ENCODE measurements around the gene PARVA. TPM values are rescaled to one million over a fixed set of nuclear protein-coding genes. Genes with fewer than 3 reads are reported as not detected.

Gene PARVA
- total and polyA plus RNA-seq, 2 experiments from 2014 or later = 37.4 to 46.2 TPM

- no peaks in the 10 kb centered on the region for H3K9me3 ChIP-seq (ENCODE audit: low read depth)
- H3K27ac ChIP-seq = no peak overlapping the region
- no peaks in the 10 kb centered on the region for H3K4me1 ChIP-seq (ENCODE audit: insufficient read depth)
- H3K27me3 ChIP-seq = no peaks in the 10 kb centered on the region
- DNase-seq (ENCODE audit: low spot score) = no peak
- H3K36me3 ChIP-seq (replicated peaks; ENCODE audit: insufficient read depth, low read depth) = no peaks in the 10 kb centered on the region
- H3K4me2 ChIP-seq = no peak overlapping the region
- H2AFZ ChIP-seq = no peak overlapping the region
- no peaks in the 10 kb centered on the region for H3K79me2 ChIP-seq
- no peaks in the 10 kb centered on the region for H4K20me1 ChIP-seq (ENCODE audit: insufficient read depth, poor library complexity, severe bottlenecking)
- H3K9me2 ChIP-seq (replicated peaks; ENCODE audit: insufficient read depth) = no peaks in the 10 kb centered on the region
- no peak overlapping the region for H3K4me3 ChIP-seq
- 94% methylated on average over 14 of the region's 14 CpGs for WGBS (ENCODE audit: low lambda C conversion rate, missing lambda C conversion rate)
- TF ChIP-seq CTCF (IDR thresholded peaks at IDR 0.05; ENCODE audit: poor library complexity) (no peak), EZH2phosphoT487 (IDR thresholded peaks at IDR 0.05; ENCODE audit: low read depth, severe bottlenecking, unreplicated experiment) (no peak), EZH2 (IDR thresholded peaks at IDR 0.05; ENCODE audit: borderline replicate concordance) (no peak)
These were observed 155.2 kb downstream of the PARVA start for GRCh38 chr11:12532580-12532979.

- no peak overlapping the region for H3K4me2 ChIP-seq
- H3K9me3 ChIP-seq (ENCODE audit: low read depth) = no peaks in the 10 kb centered on the region
- H2AFZ ChIP-seq = no peak overlapping the region
- WGBS (ENCODE audit: low lambda C conversion rate, missing lambda C conversion rate) = 62% methylated on average over 2 of the region's 2 CpGs
- no peak for DNase-seq (ENCODE audit: low spot score)
- no peak overlapping the region for H3K27ac ChIP-seq
- H3K79me2 ChIP-seq = no peaks in the 10 kb centered on the region
- H4K20me1 ChIP-seq (ENCODE audit: insufficient read depth, poor library complexity, severe bottlenecking) = no peaks in the 10 kb centered on the region
- H3K4me3 ChIP-seq = no peak overlapping the region
- no peaks in the 10 kb centered on the region for H3K27me3 ChIP-seq
- H3K36me3 ChIP-seq (replicated peaks; ENCODE audit: insufficient read depth, low read depth) = no peaks in the 10 kb centered on the region
- H3K9me2 ChIP-seq (replicated peaks; ENCODE audit: insufficient read depth) = no peaks in the 10 kb centered on the region
- H3K4me1 ChIP-seq (ENCODE audit: insufficient read depth) = no peaks in the 10 kb centered on the region
- TF ChIP-seq EZH2phosphoT487 (IDR thresholded peaks at IDR 0.05; ENCODE audit: low read depth, severe bottlenecking, unreplicated experiment) (no peak), CTCF (IDR thresholded peaks at IDR 0.05; ENCODE audit: poor library complexity) (no peak), EZH2 (IDR thresholded peaks at IDR 0.05; ENCODE audit: borderline replicate concordance) (no peak)
These were observed 157.2 kb downstream of the PARVA start for GRCh38 chr11:12534549-12534948.

GRCh38 chr11:12535321-12535720 lies 157.9 kb downstream of the PARVA start:
- Histone ChIP-seq H3K27me3 (no peaks in the 10 kb centered on the region), H3K9me2 (replicated peaks; ENCODE audit: insufficient read depth) (no peaks in the 10 kb centered on the region), H3K27ac (no peak overlapping the region), H3K79me2 (no peaks in the 10 kb centered on the region), H2AFZ (no peak overlapping the region), H3K9me3 (ENCODE audit: low read depth) (no peaks in the 10 kb centered on the region), H3K4me3 (no peak overlapping the region), H3K36me3 (replicated peaks; ENCODE audit: insufficient read depth, low read depth) (no peaks in the 10 kb centered on the region), H3K4me2 (no peak overlapping the region), H3K4me1 (ENCODE audit: insufficient read depth) (no peaks in the 10 kb centered on the region), H4K20me1 (ENCODE audit: insufficient read depth, poor library complexity, severe bottlenecking) (no peaks in the 10 kb centered on the region)
- DNase-seq (ENCODE audit: low spot score) = no peak
- TF ChIP-seq CTCF (IDR thresholded peaks at IDR 0.05; ENCODE audit: poor library complexity) (no peak), EZH2 (IDR thresholded peaks at IDR 0.05; ENCODE audit: borderline replicate concordance) (no peak), EZH2phosphoT487 (IDR thresholded peaks at IDR 0.05; ENCODE audit: low read depth, severe bottlenecking, unreplicated experiment) (no peak)
- WGBS (ENCODE audit: low lambda C conversion rate, missing lambda C conversion rate) = 95% methylated on average over 3 of the region's 3 CpGs

- Histone ChIP-seq H3K27me3 (no peaks in the 10 kb centered on the region), H2AFZ (no peak overlapping the region), H3K4me2 (no peak overlapping the region), H4K20me1 (ENCODE audit: insufficient read depth, poor library complexity, severe bottlenecking) (no peaks in the 10 kb centered on the region), H3K36me3 (replicated peaks; ENCODE audit: insufficient read depth, low read depth) (no peaks in the 10 kb centered on the region), H3K4me1 (ENCODE audit: insufficient read depth) (no peaks in the 10 kb centered on the region), H3K27ac (no peak overlapping the region), H3K79me2 (no peaks in the 10 kb centered on the region), H3K9me2 (replicated peaks; ENCODE audit: insufficient read depth) (no peaks in the 10 kb centered on the region), H3K4me3 (no peak overlapping the region), H3K9me3 (ENCODE audit: low read depth) (no peaks in the 10 kb centered on the region)
- DNase-seq (ENCODE audit: low spot score) = no peak
- TF ChIP-seq EZH2 (IDR thresholded peaks at IDR 0.05; ENCODE audit: borderline replicate concordance) = no peak
- TF ChIP-seq EZH2phosphoT487 (IDR thresholded peaks at IDR 0.05; ENCODE audit: low read depth, severe bottlenecking, unreplicated experiment) = no peak
- no peak for TF ChIP-seq CTCF (IDR thresholded peaks at IDR 0.05; ENCODE audit: poor library complexity)
- WGBS (ENCODE audit: low lambda C conversion rate, missing lambda C conversion rate) = 91% methylated on average over 6 of the region's 6 CpGs
These were observed 159.2 kb downstream of the PARVA start for GRCh38 chr11:12536566-12536965.
